ENCODE results near the gene KIF5C. TPM values are rescaled to one million over a fixed set of nuclear protein-coding genes. Genes with fewer than 3 reads are reported as not detected.

KIF5C gene
- total RNA-seq, 1 donor from 2014 or later: 24.3 TPM

DNA sequence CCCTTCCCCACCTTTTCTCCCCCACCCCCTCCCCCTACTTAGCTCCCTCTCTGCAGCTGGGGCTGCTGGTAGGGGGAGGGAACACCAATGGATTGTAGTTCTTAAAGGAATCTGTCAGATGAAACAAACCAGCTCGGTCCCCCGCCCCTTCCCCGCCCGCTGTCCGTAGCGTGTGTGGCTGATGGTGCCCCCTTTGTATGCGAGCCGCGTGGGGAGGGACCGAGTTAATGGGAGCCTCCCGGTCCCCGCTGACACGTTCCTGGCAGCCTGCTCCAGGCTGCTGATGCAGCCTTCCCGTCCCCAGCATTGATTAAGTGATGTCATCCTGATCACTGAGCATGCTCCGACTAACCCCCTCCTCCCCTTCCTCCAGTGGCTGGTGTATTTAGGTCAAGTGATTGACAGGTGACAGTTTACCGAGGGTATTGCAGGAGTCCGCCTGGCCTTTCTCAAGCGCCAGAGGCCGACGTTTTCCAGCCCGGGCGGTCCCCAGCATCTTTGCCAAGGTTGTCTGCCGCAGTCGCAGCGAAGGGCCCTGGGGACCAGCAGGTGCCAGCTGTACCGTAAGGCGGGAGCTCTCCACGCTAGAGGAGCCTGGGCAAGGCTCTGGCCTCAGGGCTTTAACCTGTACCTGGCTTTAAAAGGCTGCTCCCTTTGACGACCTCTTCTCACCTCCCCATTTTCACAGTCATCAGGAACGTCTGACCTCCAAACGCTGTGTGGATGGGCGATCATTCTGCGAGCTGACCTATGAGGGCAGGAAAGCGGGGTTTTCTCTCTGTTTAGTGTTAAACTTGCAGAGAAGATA lies 1.8 kb downstream of the KIF5C start:
- FAIRE-seq: no peak
- Histone ChIP-seq H3K4me3 (ENCODE audit: insufficient read depth, low read depth, low read length) (no peak overlapping the region), H3K9me3 (ENCODE audit: insufficient read depth, low read depth, low read length) (no peaks in the 10 kb centered on the region), H3K4me1 (ENCODE audit: insufficient read depth, low read length) (peaks cover 2% of the 10 kb centered on the region), H3K4me2 (ENCODE audit: low read length) (peak overlapping the region; percentile 55), H3K36me3 (ENCODE audit: insufficient read depth, low read length) (no peaks in the 10 kb centered on the region), H4K20me1 (ENCODE audit: insufficient read depth, low read length) (no peaks in the 10 kb centered on the region), H3K79me2 (ENCODE audit: insufficient read depth, low read length) (no peaks in the 10 kb centered on the region), H2AFZ (ENCODE audit: low read depth, low read length) (no peak overlapping the region), H3K27me3 (ENCODE audit: insufficient read depth, low read length) (peaks cover 14% of the 10 kb centered on the region), H3K9ac (ENCODE audit: low read length) (no peak overlapping the region), H3K27ac (ENCODE audit: low read depth, low read length) (no peak overlapping the region)
- no peak for DNase-seq (ENCODE audit: low read depth)
- Mint-ChIP-seq H3K4me3 (ENCODE audit: unreplicated experiment) (peak overlapping the region; percentile 89), H3K27me3 (ENCODE audit: low read depth, unreplicated experiment) (peaks cover 2% of the 10 kb centered on the region), H3K36me3 (ENCODE audit: low read depth, unreplicated experiment) (peaks cover 2% of the 10 kb centered on the region), H3K27ac (ENCODE audit: unreplicated experiment) (peak overlapping the region; percentile 8), H3K4me1 (ENCODE audit: low read depth, unreplicated experiment) (no peaks in the 10 kb centered on the region), H3K9me3 (ENCODE audit: unreplicated experiment) (peaks cover 8% of the 10 kb centered on the region)
- TF ChIP-seq, protein P1, sequence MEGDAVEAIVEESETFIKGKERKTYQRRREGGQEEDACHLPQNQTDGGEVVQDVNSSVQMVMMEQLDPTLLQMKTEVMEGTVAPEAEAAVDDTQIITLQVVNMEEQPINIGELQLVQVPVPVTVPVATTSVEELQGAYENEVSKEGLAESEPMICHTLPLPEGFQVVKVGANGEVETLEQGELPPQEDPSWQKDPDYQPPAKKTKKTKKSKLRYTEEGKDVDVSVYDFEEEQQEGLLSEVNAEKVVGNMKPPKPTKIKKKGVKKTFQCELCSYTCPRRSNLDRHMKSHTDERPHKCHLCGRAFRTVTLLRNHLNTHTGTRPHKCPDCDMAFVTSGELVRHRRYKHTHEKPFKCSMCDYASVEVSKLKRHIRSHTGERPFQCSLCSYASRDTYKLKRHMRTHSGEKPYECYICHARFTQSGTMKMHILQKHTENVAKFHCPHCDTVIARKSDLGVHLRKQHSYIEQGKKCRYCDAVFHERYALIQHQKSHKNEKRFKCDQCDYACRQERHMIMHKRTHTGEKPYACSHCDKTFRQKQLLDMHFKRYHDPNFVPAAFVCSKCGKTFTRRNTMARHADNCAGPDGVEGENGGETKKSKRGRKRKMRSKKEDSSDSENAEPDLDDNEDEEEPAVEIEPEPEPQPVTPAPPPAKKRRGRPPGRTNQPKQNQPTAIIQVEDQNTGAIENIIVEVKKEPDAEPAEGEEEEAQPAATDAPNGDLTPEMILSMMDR (IDR thresholded peaks at IDR 0.05; ENCODE audit: insufficient read depth, low read depth, low read length): no peak

DNA sequence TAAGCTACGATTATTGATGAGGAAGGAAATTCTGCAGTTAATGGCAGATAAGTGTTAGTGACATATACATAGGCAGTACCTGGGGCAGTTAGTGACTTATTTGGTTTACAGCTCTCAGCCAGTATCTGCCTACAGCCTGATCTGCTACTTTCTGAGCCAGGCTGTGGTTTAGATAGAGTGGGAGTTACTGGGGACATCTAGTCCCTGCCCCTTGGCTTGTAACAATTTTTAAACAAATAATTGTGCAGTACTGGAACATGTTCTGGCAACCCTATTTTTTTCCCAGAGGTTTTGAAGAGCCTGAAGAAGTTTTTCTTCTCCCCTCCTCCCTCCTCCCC lies 2.3 kb downstream of the KIF5C start:
- Histone ChIP-seq H3K9ac (ENCODE audit: low read length) (no peak overlapping the region), H3K27me3 (ENCODE audit: insufficient read depth, low read length) (peaks cover 14% of the 10 kb centered on the region), H3K36me3 (ENCODE audit: insufficient read depth, low read length) (no peaks in the 10 kb centered on the region), H3K27ac (ENCODE audit: low read depth, low read length) (no peak overlapping the region), H3K4me3 (ENCODE audit: insufficient read depth, low read depth, low read length) (no peak overlapping the region), H4K20me1 (ENCODE audit: insufficient read depth, low read length) (no peaks in the 10 kb centered on the region), H2AFZ (ENCODE audit: low read depth, low read length) (no peak overlapping the region), H3K4me1 (ENCODE audit: insufficient read depth, low read length) (peaks cover 2% of the 10 kb centered on the region), H3K79me2 (ENCODE audit: insufficient read depth, low read length) (no peaks in the 10 kb centered on the region), H3K4me2 (ENCODE audit: low read length) (no peak overlapping the region), H3K9me3 (ENCODE audit: insufficient read depth, low read depth, low read length) (no peaks in the 10 kb centered on the region)
- no peak for TF ChIP-seq EZH2 (IDR thresholded peaks at IDR 0.05; ENCODE audit: insufficient read depth, low read length)
- TF ChIP-seq, protein P1 (IDR thresholded peaks at IDR 0.05; ENCODE audit: insufficient read depth, low read depth, low read length): no peak
- Mint-ChIP-seq H3K4me3 (ENCODE audit: unreplicated experiment) (peak overlapping the region; percentile 89), H3K9me3 (ENCODE audit: unreplicated experiment) (peaks cover 8% of the 10 kb centered on the region), H3K4me1 (ENCODE audit: low read depth, unreplicated experiment) (peaks cover 3% of the 10 kb centered on the region), H3K27ac (ENCODE audit: unreplicated experiment) (peak overlapping the region; percentile 8), H3K27me3 (ENCODE audit: low read depth, unreplicated experiment) (peaks cover 2% of the 10 kb centered on the region), H3K36me3 (ENCODE audit: low read depth, unreplicated experiment) (peaks cover 2% of the 10 kb centered on the region)
- no peak for FAIRE-seq
- DNase-seq (ENCODE audit: low read depth): no peak

DNA sequence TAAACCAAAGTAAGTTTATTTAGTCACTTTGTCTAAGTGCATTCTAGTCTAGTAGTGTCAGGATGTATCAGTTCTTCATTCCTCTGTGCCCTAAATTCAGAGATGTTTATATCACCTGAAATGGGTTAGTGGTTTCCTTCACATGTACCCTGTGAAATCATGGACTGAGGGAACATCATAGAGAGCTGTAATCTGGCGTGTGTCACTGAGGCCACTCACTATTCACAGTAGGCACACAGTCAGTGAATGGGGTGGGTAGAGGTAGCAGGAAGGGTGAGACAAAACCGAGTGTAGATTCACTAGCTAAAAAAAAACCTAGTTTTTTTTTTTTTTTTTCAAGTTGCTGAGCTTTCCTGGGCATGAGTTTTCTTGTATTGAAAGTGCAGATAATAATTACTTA lies 5.6 kb downstream of the KIF5C start:
- Mint-ChIP-seq H3K27me3 (ENCODE audit: low read depth, unreplicated experiment) (no peaks in the 10 kb centered on the region), H3K36me3 (ENCODE audit: low read depth, unreplicated experiment) (peaks cover 2% of the 10 kb centered on the region), H3K9me3 (ENCODE audit: unreplicated experiment) (peaks cover 8% of the 10 kb centered on the region), H3K27ac (ENCODE audit: unreplicated experiment) (no peak overlapping the region), H3K4me1 (ENCODE audit: low read depth, unreplicated experiment) (peaks cover 5% of the 10 kb centered on the region), H3K4me3 (ENCODE audit: unreplicated experiment) (no peak overlapping the region)
- Histone ChIP-seq H3K9ac (ENCODE audit: low read length) (no peak overlapping the region), H3K4me2 (ENCODE audit: low read length) (no peak overlapping the region), H3K79me2 (ENCODE audit: insufficient read depth, low read length) (no peaks in the 10 kb centered on the region), H3K9me3 (ENCODE audit: insufficient read depth, low read depth, low read length) (no peaks in the 10 kb centered on the region), H3K4me3 (ENCODE audit: insufficient read depth, low read depth, low read length) (no peak overlapping the region), H3K27me3 (ENCODE audit: insufficient read depth, low read length) (peaks cover 15% of the 10 kb centered on the region), H3K36me3 (ENCODE audit: insufficient read depth, low read length) (no peaks in the 10 kb centered on the region), H3K27ac (ENCODE audit: low read depth, low read length) (no peak overlapping the region), H4K20me1 (ENCODE audit: insufficient read depth, low read length) (no peaks in the 10 kb centered on the region), H2AFZ (ENCODE audit: low read depth, low read length) (no peak overlapping the region), H3K4me1 (ENCODE audit: insufficient read depth, low read length) (no peaks in the 10 kb centered on the region)
- no peak for DNase-seq (ENCODE audit: low read depth)
- TF ChIP-seq, protein P1 (IDR thresholded peaks at IDR 0.05; ENCODE audit: insufficient read depth, low read depth, low read length): no peak
- no peak for TF ChIP-seq EZH2 (IDR thresholded peaks at IDR 0.05; ENCODE audit: insufficient read depth, low read length)
- FAIRE-seq: no peak

Data from astrocyte (in vitro differentiated cells and primary cell).